GM12878 (cell line): ENCODE measurements around the gene COL1A1. TPM values are rescaled to one million over a fixed set of nuclear protein-coding genes. Genes with fewer than 3 reads are reported as not detected.

Experiments
- BHLHE40 ChIP-seq, 2 experiments: fragments of 450-650 bp in 1 of 2; IDR thresholded peaks; 2 replicates each; pipeline ENCODE4 v1.6.1; 2011 to 2017; ENCODE audit warnings: low read depth in 2 of 2, borderline replicate concordance in 1 of 2, improper control_type of control experiment in 1 of 2, low read length in 1 of 2, mild to moderate bottlenecking in 1 of 2
- CUX1 ChIP-seq: IDR thresholded peaks from 2 replicates; pipeline ENCODE4 v1.6.1; 2012; ENCODE audit warnings: improper control_type of control experiment, low read depth, low read length; ENCODE audit not compliant: insufficient replicate concordance
- DPF2 ChIP-seq: fragments of 450-650 bp; IDR thresholded peaks from 2 replicates; pipeline ENCODE4 v1.6.1; 2017; ENCODE audit warnings: mild to moderate bottlenecking
- E4F1 ChIP-seq: fragments of 450-650 bp; IDR thresholded peaks from 2 replicates; pipeline ENCODE4 v1.6.1; 2018; ENCODE audit warnings: borderline replicate concordance, mild to moderate bottlenecking; ENCODE audit not compliant: partially characterized antibody
- HDAC2 ChIP-seq: fragments of 200-600 bp; sonication (generic); IDR thresholded peaks from 2 replicates; pipeline ENCODE4 v1.6.1; 2017
- IKZF1 ChIP-seq: fragments of 450-650 bp; conservative IDR thresholded peaks from 2 replicates; pipeline ENCODE4 v1.6.1; 2017; ENCODE audit warnings: antibody characterized with exemption, mild to moderate bottlenecking
- IRF4 ChIP-seq: IDR thresholded peaks from 2 replicates; pipeline ENCODE4 v1.6.1; 2011; ENCODE audit warnings: low read depth, low read length
- MTA2 ChIP-seq: fragments of 450-650 bp; IDR thresholded peaks from 2 replicates; pipeline ENCODE4 v1.6.1; 2016; ENCODE audit warnings: low read depth, mild to moderate bottlenecking, moderate library complexity
- MYC ChIP-seq: IDR thresholded peaks from 2 replicates; pipeline ENCODE4 v1.6.1; 2011; ENCODE audit warnings: mild to moderate bottlenecking, low read length, moderate library complexity, inconsistent platforms; ENCODE audit not compliant: insufficient read depth, insufficient replicate concordance, insufficient read length, severe bottlenecking
- POLR2AphosphoS5 ChIP-seq: IDR thresholded peaks from 2 replicates; pipeline ENCODE4 v1.6.1; 2011; ENCODE audit warnings: mild to moderate bottlenecking, low read length, inconsistent platforms
- SMARCA5 ChIP-seq: fragments of 450-650 bp; IDR thresholded peaks from 2 replicates; pipeline ENCODE4 v1.6.1; 2017; ENCODE audit warnings: mild to moderate bottlenecking
- TCF7 ChIP-seq: IDR thresholded peaks from 2 replicates; pipeline ENCODE4 v1.6.1; 2014; ENCODE audit warnings: antibody characterized with exemption, borderline replicate concordance
- ZNF24 ChIP-seq: fragments of 450-650 bp; IDR thresholded peaks from 2 replicates; pipeline ENCODE4 v1.6.1; 2017; ENCODE audit warnings: antibody characterized with exemption, mild to moderate bottlenecking
- polyA plus RNA-seq, 11 experiments: library from polyadenylated mRNA; depleted of rRNA in 4 of 11; unstranded in 6 of 11; stranded (reverse) in 5 of 11; fragments of >200 nt; fragmentation: Nextera tagmentation in 4 of 11; fragmentation: Illumina TruSeq in 1 of 11; extraction: Ambion mirVana in 4 of 11; extraction: Trizol in 1 of 11; gene quantifications; 1 replicate in 1 of 11; 2 replicates in 10 of 11; pipeline versions ENCODE4 v1.2.1 to v1.2.3, GENCODE V29; 2011 to 2016; ENCODE audit warnings: inconsistent platforms in 2 of 11, missing spikeins in 2 of 11, low read depth in 1 of 11
- total RNA-seq, 4 experiments: library from RNA; depleted of rRNA in 3 of 4; stranded (reverse); fragments of >200 nt in 3 of 4; fragmentation: Illumina TruSeq in 1 of 4; extraction: Trizol in 1 of 4; gene quantifications; 2 replicates each; pipeline versions ENCODE4 v1.2.1 to v1.2.3, GENCODE V29; 2013 to 2021

Gene COL1A1
- total and polyA plus RNA-seq, 10 of the 15 experiments (the other 5 are each of a cell fraction or from before 2014, with no cell fraction given): 0.18 to 7.7 (median 2.3) TPM

DNA sequence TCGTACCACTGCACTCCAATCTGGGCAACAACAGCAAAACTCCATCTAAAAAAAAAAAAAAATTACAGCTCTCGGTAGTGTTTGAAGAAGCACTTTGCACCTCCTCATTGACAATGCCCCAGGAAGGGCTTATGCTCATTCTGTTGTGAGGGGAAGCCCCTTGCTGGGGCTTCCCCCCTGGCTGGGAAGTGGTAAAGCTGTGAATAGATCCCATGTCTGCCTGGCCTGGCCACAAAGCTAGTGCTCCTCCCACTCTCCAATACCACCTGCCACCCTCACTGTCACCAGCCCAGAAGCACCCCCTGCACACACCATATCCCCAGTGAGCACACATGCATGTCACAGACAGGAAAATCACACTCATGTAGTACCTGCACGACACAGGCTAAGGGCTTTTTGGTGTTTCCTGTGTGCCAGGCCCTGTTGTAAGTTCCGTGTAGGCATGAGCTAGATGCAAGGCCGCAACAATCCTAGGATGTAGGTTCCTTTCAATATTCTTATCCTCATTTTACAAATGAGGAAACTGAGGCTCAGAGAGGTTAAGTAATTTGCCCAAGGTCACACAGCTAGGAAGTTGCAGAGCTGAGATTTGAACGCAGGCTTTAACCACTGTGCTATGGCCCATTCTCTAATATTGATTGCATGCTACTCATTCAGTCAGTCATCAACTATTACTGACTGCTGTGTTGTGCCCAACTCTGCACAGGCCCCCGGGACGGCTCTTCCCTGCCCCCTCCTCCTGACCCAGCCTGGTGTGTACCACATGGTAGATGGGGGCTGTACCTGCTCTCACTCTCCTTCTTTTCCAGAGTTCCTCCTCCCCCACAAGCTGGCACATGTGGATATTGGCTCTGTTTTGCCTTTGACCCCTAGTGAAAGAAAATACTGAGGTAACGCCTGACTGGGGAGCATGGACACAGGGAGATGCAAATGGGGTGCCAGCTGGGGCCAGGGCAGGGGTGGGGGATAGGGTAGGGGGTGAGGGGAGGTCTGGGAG, 11.9 kb upstream of the COL1A1 start (continued):
- TF ChIP-seq BHLHE40 (IDR thresholded peaks at IDR 0.05; ENCODE audit: borderline replicate concordance in 1 of 2, low read depth in 2 of 2, low read length in 1 of 2): peak in 1 of 2 experiments; percentile 76; a peak in 2 of 4 replicates
- TF ChIP-seq MYC: no peak
- TF ChIP-seq DPF2: peak; percentile 72
- no peak for TF ChIP-seq E4F1
- TF ChIP-seq MTA2: peak; percentile 73
- TF ChIP-seq ZNF24: no peak
- peak; percentile 82 for TF ChIP-seq SMARCA5
- peak; percentile 86 for TF ChIP-seq IKZF1
- no peak for TF ChIP-seq HDAC2
- no peak for TF ChIP-seq POLR2AphosphoS5
- no peak for TF ChIP-seq CUX1
- TF ChIP-seq IRF4: 0 out of 2 replicates have a peak, but pooled peaks have one; percentile 44
- no peak for TF ChIP-seq TCF7
- TF ChIP-seq, all 136 proteins: peak for 27
